NCI-H128 (cell line): Measurements from ENCODE around the gene ZNF649.
"Not testable (repeated sequence)": the region's sequence is repeated elsewhere in the genome, so short reads cannot be mapped to it uniquely, and the experiment has no call there.

Experiments
- DNase-seq: peaks from one replicate; lab custom pipeline; 2025; ENCODE audit not compliant: unreplicated experiment; lab: John Stamatoyannopoulos, UW

Gene ZNF649

DNA sequence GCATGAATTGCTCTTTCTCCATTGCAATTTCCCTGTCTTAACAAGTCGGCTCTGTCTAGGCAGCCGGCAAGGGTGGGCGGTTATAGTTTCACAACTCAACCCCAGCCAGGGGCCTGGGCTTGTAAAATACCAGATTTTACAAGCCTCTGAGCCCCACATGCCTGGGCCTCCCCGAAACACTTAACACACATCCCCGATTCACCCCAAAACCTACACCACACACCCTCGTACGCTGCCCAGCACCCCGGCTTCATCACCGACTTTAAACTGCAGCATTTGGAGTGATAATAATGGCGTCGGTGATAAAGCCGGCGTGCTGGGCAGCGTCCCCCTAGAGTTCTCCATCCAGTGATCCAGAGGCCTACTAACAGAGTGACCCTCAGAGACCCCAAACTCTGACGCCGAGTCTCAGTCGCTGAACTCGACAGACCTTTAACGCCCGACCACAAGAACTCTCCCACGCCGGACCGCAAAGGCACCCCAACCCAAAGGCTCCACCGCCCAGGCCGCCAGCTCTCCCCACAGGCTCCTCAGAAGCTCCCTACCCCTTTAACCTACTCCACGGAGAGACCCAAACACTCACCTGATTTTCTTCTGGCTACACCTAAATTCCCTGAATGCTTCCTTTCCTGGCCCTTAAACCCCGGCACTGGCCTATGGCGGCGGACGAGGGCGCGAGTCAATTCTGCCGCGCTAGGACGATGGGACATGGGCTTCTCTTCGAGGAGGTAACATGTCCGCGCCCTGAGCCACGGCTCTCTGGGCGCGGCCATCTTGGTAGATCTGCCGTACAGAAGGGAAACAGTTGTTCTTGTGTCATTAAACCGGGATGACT lies at the start of gene ZNF649:
Gene ZNF649 (minus strand): TSS at position 687 of the 835 bp plus-strand sequence. CDS start 4,910 bp downstream, outside the sequence.
- peak; percentile 67 for DNase-seq

DNA sequence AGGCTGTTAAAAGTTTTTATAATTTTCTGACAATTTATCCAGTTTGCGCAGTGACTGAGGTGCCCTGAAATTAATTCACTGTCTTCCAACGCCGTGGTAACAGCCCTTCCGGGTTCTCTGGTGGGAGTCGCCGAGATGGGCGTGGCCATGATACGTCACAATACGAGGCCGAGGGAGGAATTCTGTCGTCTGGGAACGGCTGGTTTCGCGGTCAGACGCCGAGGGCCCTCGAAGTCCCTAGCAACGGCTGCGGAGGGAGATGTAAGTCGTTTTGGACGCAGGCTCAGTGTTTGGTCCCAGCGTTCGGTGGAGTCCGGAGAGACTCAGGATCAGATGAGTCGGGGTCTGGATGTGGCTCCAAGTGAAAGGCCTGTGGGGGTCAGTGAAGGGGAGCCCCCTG lies 44.2 kb upstream of the ZNF649 start:
- no peak for DNase-seq

DNA sequence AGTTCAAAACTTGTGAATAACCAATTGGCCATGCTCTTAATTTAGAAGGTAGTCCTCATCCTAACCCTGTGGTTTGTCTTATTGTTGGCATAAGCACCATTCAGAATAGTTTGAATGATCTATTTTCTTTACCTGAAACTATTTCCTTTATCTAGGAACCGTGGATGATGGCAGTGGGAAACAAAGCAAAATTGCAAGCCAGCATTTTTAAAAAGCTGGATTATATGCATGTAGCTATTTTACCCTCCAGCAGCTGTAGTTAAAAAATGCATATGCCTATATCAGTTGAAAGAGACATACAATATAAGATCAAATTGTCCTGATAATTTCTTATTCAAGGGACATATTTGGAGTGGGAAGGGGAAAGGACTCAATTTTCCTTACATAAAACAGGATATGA lies 41.8 kb upstream of the ZNF649 start:
- no peak for DNase-seq

DNA sequence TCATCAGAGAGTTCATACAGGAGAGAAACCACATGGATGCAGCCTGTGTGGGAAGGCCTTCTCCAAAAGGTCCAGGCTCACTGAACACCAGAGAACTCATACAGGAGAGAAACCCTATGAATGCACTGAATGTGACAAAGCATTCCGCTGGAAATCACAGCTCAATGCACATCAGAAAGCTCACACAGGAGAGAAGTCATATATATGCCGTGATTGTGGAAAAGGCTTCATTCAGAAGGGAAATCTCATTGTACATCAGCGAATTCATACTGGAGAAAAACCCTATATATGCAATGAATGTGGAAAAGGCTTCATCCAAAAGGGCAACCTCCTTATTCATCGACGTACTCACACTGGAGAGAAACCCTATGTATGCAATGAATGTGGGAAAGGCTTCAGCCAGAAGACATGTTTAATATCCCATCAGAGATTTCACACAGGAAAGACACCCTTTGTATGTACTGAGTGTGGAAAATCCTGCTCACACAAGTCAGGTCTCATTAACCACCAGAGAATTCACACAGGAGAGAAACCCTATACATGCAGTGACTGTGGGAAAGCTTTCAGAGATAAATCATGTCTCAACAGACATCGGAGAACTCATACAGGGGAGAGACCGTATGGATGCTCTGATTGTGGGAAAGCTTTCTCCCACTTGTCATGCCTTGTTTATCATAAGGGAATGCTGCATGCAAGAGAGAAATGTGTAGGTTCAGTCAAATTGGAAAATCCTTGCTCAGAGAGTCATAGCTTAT lies 40.2 kb upstream of the ZNF649 start:
- DNase-seq, result no peak

DNA sequence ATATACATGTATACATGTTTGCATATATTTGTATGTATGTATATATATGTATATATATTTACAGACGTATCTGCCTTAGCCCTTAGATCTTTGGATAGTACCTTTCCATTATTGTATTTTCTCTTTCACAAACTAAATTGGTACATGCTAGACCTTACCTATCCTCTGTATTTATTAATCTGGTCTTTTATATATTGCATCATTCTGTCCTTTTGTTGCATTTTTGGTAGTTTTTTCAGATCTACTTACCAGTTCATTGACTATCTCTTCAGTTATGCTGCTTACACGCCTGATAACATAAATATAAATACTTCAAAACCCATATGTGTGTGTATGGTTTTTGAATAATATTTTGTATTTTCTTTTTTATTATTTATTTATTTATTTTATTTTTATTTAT lies 34.1 kb upstream of the ZNF649 start:
- DNase-seq, result no peak

DNA sequence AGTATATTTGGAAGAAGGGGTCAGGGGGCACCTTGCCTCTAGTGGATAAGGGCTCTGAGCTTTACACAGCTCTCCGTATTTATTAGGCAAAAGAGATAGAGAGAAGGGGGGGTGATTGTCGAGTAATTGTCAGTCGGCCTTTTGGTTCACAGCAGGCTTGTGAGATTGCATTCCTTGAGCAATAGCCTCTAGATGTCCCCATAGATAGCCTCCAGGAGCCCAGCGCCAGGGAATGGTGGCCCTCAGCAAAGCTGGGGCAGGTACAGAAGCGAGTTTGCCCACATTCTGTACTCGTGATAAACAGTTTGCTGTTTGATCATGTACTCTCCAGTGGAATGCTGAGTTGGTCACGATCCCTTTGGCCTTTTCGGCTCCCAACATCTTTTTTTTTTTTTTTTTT lies 27.1 kb upstream of the ZNF649 start:
- DNase-seq, result no peak

DNA sequence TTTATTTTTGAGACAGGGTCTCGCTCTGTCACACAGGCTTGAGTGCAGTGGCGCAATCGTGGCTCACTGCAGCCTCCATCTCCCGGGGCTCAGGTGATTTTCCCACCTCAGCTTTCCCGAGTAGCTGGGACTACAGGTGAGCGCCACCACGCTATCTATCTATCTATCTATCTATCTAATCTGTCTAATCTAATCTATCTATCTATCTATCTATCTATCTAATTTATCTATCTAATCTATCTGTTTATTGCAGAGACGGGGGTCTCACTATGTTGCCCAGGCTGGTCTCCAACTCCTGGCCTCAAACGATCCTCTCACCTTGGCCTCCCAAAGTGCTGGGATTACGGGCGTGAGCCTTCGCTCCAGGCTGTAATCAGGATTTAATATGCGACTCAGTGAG lies 23.0 kb upstream of the ZNF649 start:
- no peak for DNase-seq

DNA sequence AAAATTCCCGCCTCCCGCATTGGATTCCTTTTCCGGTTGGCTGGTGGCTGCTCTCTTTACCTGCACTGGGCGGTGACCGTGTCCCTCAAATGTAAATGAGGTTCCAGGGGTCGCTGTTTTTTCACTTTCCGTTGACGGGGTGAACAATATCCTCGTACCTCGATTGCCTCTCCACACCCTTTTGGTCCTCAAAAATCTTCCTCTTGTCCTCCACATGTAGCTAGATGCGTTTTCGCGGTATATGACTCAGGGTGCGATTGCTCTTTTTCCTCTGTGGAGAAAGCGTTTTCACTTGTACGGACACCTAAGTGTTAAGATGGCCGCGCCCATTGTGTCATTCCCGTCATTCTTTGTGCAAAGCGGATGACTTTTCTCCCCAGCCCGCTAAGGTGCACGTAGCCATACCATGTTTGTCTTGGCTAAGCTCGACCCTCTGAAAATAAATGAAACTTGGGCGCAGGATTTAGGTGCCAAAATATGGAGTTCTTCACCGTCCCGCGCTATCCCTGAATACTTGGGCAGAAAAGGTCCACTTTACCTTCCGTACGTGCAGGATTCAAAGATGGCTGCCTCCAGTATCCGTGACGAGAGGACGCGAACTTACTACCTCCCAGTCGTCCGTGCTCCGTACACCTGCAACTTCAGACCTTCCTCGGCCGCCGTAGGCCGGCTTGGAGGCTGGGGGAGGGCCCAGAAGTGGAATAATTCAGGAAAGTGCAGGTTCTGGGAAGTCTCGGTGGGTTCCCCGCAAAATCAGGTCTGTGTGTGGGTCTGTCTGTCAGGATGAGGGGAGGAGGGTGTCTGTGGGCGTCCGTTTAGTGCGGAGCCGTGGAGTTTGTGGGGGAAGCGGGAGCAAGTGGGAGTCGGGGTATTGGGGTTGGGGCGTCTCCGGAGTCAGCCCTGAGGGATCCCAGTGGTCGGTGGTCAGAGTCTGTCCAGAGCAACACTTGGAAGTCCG lies 22.2 kb upstream of the ZNF649 start, which contains the start of gene ZNF613:
Gene ZNF613 (plus strand): TSS at position 689 of the 958 bp plus-strand sequence. CDS start 8,749 bp downstream, outside the sequence.
- DNase-seq, result peak; percentile 85

DNA sequence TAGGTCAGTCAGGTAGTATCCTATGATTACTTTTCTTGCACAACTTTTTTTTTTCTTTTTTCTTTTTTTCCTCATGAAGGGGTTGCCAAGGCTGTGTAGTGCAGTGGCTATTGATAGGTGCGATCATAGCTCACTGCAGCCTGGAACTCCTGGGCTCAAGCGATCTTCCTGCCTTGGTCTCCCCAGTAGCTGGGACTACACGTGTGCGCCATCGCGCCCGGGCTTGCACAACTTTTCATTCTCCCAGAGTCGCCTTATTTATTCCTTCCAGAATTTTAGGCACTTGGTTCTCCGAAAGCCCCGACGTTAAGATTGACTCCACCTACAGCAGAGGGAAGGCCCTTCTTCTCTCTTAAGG lies 21.6 kb upstream of the ZNF649 start:
- no peak for DNase-seq

DNA sequence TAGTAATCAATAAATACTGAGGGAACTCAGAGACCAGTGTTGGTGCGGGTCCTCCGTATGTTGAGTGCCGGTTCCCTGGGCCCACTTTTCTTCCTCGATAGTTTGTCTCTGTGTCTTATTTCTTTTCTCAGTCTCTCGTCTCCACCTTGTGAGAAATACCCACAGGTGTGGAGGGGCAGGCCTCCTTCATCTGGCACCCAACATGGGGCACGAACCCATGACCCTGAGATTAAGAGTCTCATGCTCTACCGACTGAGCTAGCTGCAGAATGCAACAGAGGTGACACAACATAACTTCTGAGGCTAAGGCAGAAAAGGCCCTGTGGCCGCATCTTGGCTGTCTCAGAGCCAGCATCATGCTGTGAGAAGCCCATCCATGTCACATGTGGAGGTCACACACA lies 17.1 kb upstream of the ZNF649 start:
- DNase-seq, result no peak

DNA sequence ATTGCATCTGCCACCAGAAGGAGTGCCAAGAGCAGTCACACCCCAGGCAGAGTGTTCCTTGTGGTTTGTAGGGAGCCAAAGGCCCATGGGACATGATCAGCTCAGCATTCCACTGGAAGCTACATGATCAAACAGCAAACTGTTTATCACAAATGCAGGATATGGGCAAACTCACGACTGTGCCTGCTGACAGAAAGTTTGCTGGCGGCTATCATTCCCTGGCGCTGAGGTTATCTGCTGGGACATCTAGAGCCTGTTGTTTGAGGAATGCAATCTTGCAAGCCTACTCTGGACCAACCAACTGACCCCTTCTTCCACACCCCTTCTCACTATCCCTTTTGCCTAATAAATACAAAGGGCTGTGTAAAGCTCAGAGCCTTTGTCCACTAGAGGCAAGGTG lies 14.8 kb upstream of the ZNF649 start:
- no peak for DNase-seq

DNA sequence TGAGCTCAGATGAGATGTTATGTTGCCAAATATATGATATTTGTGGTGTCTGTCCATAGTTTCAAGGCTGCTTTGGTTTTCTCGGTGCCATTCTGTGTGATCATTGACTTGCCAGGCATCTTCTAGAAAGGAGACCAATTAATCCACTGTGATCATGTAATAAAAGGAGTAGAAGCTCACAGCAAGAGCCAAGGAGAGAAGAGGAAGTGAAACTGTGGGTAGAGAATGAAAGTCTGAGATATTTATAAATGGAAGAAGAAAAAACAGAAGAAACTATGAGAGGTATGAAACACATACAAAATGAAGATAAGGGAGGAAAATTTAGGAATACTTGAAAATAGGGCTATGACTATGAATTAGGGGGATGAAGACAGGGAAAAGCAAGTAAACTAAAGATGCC lies 11.3 kb upstream of the ZNF649 start:
- no peak for DNase-seq

DNA sequence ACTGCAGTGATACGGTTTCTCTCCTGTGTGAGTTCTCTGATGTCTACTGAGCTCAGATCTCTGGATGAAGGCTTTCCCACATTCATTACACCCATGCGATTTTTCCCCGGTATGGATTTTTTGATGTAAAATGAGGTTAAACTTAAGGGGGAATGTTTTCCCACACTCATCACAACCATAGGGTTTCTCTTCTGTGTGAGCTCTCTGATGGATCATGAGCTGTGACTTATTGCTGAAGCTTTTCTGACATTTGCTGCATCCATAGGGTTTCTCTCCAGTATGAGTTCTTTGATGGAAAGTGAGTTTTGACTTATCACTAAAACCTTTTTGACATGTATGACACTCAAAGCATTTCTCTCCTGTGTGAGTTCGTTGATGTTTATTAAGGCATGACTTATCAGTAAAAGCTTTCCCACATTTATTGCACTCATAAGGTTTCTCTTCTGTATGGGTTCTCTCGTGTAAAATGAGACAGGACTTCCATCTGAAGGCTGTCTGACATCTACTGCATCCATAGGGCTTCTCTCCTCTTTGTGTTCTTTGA lies 10.6 kb upstream of the ZNF649 start:
- DNase-seq, result no peak

DNA sequence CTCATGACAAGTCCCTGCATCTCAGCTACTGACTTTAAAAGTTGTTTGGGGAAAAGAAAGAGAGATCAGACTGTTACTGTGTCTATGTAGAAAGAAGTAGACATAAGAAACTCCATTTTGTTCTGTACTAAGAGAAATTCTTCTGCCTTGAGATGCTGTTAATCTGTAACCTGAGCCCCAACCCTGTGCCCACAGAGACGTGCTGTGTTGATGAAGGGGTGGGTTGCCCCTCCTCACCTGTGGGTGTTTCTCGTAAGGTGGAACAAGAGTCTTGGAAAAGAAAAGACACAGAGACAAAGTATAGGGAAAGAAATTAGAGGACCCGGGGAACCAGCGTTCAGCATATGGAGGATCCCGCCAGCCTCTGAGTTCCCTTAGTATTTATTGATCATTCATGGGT lies 3.2 kb upstream of the ZNF649 start:
- not testable (repeated sequence) for DNase-seq

DNA sequence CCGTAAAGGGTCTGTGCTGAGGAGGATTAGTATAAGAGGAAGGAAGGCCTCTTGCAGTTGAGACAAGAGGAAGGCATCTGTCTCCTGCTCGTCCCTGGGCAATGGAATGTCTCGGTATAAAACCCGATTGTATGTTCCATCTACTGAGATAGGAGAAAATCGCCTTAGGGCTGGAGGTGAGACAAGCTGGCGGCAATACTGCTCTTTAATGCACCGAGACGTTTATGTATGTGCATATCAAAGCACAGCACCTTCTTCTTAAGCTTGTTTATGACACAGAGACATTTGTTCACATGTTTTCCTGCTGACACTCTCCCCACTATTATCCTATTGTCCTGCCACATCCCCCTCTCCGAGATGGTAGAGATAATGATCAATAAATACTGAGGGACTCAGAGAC lies 1.3 kb upstream of the ZNF649 start:
- DNase-seq, result not testable (repeated sequence)

DNA sequence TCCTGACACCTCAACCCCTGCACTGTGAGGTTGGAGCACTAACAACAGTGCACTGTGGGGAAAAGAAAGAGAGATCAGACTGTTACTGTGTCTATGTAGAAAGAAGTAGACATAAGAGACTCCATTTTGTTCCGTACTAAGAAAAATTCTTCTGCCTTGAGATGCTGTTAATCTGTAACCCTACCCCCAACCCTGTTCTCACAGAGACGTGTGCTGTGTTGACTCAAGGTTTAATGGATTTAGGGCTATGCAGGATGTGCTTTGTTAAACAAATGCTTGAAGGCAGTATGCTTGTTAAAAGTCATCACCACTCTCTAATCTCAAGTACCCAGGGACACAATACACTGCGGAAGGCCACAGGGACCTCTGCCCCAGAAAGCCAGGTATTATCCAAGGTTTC lies 822 bp upstream of the ZNF649 start:
- not testable (repeated sequence) for DNase-seq

DNA sequence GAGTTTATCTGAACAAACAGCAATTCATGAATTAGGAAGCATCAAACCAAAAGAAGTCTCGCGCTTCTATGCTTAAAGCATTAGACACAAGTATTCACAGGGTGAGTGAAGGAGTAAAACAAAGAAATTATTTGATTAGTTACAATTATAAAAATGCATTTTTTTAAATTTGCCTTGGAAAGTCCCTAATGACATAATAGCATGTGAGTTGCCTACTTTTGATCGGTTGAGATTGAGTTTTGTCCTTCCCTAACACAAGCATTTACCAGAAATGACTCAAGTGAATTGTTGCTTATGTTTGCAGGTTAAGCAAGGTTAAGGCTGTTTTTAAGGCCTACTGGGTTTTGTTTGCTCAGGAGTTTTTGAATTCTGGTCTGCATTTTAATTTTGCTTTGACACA lies 389 bp upstream of the ZNF649 start:
- no peak for DNase-seq

DNA sequence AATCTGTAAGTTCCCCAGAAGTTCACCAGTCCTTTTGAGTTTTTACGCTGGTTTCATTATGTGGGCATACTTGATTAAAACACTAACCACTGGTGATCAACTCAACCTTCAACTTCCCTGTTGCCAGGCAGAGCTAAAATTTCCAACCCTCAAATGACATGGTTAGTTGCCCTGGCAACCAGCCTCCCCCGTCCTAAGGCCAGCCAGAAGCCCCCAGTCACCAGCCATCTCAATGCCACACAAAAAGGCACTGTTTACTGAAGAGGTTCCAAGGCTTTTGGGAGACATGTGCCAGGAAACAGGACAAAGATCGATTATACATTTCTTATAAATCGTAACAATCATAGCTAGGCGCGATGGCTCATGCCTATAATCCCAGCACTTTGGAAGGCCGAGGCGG lies 1.6 kb downstream of the ZNF649 start:
- DNase-seq, result no peak

DNA sequence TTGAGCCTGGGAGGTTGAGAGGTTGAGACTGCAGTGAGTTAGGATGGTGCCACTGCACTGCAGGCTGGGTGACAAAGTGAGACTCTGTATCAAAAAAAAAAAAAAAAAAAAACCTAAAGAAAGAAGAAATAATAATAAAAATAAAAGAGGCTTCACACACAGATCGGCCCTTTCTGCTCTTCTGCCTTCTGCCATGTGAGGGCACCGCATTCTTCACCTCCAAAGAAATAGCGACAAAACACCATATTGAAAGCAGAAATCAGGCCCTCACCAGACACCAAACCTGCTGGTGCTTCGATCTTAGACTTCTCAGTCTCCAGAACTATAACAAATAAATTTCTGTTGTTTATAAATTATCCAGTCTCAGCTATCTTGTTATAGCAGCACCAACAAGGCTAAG lies 3.0 kb downstream of the ZNF649 start:
- no peak for DNase-seq

DNA sequence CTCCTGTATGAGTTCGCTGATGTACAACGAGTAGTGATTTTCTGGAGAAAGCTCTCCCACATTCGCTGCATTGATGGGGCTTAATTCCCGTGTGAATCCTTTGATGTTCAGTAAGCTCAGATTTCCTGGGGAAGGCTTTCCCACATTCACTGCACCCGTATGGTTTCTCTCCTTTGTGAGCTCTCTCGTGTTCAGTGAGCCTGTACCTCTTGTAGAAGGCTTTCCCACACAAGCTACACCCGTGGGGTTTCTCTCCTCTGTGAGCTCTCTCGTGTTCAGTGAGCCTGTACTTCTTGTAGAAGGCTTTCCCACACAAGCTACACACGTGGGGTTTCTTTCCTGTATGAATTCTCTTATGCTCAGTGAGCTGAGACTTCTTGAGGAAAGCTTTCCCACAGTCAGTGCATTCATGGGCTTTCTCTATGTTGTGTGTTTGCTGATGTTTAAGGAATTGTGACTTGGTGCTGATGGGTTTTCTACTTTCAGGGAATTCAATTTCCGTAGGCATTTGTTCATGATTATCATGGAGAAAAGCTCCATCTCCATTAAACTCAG lies 13.5 kb downstream of the ZNF649 start:
- DNase-seq, result no peak

DNA sequence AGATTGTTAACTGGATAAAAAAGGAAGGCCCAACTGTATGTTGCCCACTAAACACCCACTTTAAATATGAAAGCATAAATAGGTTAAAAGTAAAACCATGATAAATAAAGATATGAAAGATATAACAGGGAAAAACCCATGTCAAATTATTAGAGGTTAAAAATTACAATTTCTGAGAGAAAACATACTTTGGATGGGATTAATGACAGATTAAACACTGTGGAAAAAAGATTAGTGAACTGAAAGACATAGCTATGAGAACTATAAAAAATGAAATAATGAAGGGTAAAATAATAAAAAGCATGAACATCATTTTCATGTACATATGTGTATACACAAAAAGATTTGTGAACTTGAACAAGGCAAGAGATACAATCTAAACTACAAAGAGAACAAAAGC lies 14.9 kb downstream of the ZNF649 start:
- DNase-seq, result no peak
